Neural progenitor cell (in vitro differentiated cells): ENCODE data around the gene ZFAND3.

Experiments
- EZH2 ChIP-seq: fragments of 200-600 bp; sonication (generic); IDR thresholded peaks from 2 replicates; pipeline ENCODE4 v1.6.1; 2017; ENCODE audit warnings: antibody characterized with exemption, mild to moderate bottlenecking, moderate library complexity
- EZH2phosphoT487 ChIP-seq: fragments of 200-600 bp; sonication (generic); IDR thresholded peaks from 2 replicates; pipeline ENCODE4 v1.6.1; 2017; ENCODE audit warnings: antibody characterized with exemption
- TF ChIP-seq, protein P1 (sequence below): fragments of 200-600 bp; sonication (generic); IDR thresholded peaks from 2 replicates; pipeline ENCODE4 v1.5.1; 2017; ENCODE audit warnings: antibody characterized with exemption, mild to moderate bottlenecking

DNA sequence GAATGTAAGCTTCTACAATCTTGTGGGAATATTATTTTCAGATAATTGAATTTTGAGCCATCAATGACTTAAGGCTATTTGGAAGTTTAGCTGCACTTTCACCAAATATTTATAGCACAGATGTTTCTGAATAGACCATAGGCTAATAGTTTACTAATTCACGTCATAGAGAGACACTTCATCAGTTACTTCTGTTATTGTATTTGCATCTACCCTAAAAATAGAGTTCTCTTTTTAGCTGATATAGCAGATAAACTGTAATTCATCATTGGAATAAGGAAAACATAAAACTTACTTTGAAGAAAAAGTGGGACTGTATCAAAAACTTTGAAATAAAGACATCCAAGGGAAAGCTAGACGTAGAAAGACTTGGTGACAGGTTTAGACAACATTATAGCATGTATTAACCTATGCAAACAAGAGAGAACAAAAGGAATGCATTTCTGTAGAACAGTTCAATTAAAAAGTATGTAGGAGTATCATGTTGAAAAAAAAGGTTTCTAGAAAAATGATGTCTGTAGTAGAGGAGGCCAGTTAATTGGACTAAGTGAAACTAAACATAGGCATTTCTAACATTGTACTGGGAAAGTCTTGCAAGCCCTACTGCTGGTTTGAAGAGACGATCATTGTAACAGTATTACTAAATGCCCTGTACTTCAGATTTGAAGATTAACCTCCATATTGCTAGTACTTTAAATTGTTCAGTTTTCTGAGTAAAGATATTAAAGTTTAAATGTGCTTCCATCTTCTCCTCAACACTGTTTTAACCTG is 123.3 kb downstream of the ZFAND3 start:
- TF ChIP-seq, protein P1, sequence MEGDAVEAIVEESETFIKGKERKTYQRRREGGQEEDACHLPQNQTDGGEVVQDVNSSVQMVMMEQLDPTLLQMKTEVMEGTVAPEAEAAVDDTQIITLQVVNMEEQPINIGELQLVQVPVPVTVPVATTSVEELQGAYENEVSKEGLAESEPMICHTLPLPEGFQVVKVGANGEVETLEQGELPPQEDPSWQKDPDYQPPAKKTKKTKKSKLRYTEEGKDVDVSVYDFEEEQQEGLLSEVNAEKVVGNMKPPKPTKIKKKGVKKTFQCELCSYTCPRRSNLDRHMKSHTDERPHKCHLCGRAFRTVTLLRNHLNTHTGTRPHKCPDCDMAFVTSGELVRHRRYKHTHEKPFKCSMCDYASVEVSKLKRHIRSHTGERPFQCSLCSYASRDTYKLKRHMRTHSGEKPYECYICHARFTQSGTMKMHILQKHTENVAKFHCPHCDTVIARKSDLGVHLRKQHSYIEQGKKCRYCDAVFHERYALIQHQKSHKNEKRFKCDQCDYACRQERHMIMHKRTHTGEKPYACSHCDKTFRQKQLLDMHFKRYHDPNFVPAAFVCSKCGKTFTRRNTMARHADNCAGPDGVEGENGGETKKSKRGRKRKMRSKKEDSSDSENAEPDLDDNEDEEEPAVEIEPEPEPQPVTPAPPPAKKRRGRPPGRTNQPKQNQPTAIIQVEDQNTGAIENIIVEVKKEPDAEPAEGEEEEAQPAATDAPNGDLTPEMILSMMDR: no peak
- TF ChIP-seq EZH2: no peak
- no peak for TF ChIP-seq EZH2phosphoT487
